NCI-H2081 treated with DMSO at 0.1 percent for 48 hours (cell line): ENCODE data around the gene SCFD2.
"Not testable (repeated sequence)": the region's sequence is repeated elsewhere in the genome, so short reads cannot be mapped to it uniquely, and the experiment has no call there.

Experiments
- DNase-seq: peaks from one replicate; lab custom pipeline; 2025; lab: John Stamatoyannopoulos, UW

Gene SCFD2

DNA sequence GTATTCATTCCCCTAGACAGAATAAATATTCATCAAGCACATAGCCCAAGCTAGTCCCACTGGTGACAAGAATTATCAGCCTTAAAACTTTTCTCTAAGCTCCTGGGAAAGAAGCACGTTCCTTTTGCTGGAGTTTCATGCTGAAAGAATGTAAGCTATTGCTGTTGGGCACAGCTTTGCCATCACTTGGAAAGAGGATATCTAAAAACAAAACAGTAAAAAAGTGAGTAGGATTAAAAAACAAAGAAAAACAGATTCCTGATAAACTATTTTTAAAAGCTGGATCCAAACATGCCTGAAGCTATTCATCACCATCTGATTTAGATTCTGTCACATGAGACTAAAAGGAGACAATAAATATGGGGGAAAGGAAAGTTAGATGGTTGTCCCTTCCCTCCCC is 176.8 kb downstream of the SCFD2 start:
- DNase-seq, result no peak

DNA sequence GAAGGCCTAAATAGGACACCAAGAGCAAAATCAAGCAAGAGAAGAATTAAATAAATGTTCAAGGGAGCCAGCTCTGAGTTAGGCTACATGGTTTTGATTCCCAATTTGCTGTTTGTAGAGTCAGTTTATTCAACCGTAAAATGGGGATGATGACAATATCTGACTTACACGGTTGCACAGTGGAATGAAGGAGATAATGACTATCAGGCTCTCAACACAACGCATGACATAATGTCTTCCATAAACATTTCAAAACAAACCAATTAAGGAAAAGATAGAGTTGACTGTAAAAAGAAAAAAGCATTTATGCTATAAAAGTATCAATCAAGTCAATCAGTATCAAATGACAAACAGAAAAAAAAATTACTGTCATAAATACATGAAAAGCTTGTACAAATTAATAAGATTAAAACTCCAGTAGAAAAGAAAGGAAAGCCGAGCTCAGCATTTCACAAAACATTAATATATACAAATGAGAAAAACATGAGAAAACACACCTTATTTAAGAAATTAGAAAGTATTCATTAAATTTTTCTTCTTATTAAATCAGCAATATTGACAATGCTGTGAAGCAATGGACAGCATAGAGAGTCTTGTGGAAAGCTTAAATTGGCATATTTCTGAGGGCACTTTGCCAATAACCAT is 179.0 kb downstream of the SCFD2 start:
- DNase-seq, result no peak

DNA sequence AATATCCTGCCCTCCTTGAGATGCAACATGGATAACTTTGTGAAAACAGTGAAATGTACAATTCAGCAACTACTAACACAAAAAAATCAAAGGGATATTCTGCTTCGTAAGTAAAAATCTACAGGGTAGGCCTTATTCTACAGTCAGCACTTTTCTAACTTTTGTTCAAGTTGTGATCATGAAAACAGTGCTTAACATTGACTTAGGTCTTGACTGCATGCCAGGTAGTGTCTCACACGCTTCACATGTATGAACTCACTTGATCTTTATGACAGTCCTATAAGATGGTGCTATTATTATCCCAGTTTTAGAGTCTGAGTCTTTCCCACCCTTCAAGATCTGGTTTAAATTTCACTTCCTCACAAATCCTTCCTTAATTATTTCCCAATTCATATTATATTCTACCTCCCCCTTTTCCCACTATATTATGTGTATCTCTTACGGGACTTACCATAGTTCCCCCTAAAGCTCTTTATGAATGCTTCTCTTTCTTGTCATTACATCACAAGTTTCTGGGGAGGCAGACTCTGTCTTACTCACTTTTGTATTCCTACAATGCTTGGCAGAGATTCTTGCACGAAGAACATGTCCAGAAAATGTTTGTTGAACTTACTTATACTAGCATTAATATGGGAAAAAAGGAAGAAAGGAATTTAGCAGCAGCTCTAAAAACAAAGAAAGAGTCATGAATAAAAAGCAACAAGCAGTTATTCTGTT is 179.8 kb downstream of the SCFD2 start:
- no peak for DNase-seq

DNA sequence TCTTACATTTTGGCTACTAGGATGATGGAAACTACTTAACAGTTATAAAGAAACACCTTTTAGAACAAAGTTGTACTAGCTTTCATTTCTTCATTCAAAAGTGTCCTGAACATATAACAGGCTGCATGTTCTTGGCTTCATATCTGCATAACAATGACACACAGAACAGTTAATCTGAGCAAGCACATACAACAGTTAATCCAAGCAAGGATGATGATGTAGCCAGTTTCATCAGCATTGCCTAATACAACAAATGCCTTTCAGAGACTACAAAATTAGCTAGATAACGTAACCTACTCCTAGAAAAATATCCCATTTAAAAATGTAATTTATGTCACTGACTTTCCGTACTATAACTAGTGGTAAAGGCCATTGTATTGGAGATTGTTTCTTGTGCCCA is 182.1 kb downstream of the SCFD2 start:
- no peak for DNase-seq

DNA sequence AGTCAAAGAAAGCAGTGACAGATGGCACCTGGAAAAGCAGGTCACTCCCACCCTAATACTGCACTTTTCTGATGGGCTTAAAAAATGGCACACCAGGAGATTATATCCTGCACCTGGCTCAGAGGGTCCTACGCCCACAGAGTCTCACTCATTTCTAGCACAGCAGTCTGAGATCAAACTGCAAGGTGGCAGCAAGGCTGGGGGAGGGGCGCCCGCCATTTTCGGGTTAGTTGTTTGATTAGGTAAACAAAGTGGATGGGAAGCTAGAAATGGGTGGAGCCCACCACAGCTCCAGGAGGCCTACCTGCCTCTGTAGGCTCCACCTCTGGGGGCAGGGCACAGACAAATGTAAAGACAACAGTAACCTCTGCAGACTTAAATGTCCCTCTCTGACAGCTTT is 188.1 kb downstream of the SCFD2 start:
- not testable (repeated sequence) for DNase-seq

DNA sequence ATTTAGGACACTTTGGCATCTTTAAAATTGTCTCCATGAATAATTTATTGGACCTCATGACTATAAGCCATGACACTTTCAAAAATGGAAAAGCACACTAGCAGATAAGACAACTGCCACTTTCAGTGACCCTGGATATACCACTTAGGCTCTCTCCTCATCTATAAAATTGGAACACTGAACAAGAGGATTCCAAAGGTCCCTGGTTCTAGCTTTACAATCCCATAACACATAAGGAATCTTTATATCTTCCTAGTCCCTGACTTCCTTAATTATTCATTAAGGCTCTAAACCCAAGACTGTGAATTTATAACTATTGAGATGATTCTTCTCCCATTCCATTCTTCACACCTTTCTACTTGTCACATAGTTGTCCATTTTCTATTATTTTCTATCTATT is 190.2 kb downstream of the SCFD2 start:
- DNase-seq, result no peak

DNA sequence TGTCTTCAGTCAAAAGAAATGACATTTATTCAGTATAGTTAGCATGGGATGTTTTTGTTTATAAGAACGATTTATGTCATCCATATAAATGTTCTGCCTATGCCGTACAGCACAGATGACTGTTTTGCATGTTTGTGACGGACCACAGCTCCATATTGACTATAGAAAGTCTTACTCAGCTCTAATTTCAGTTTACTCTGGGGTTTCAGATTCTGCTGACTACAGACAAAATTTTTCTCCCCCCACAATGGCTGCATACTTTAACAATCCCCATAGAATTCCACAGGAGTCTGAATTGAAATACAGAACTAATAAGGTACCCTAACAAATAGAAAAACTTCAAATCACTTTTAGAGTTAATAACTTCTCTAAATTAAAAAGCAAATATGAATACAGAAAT is 191.0 kb downstream of the SCFD2 start:
- DNase-seq, result no peak

DNA sequence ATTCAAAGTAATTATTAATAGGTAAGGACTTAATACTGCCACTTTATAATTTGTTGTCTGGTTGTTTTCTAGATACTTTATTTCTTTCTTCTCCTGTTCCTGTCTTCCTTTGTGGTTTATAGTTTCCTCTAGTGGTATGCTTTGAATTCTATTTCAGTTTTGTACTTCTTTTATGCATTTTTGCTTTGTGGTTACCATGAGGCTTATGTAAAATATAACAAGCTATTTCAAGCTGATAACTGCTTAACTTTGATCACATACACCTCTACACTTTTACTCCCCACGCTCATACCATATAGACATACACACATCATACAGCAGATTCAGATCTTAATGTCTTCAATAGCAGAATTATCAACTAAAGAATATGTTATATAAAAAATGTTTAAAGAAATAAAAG is 192.3 kb downstream of the SCFD2 start:
- no peak for DNase-seq

DNA sequence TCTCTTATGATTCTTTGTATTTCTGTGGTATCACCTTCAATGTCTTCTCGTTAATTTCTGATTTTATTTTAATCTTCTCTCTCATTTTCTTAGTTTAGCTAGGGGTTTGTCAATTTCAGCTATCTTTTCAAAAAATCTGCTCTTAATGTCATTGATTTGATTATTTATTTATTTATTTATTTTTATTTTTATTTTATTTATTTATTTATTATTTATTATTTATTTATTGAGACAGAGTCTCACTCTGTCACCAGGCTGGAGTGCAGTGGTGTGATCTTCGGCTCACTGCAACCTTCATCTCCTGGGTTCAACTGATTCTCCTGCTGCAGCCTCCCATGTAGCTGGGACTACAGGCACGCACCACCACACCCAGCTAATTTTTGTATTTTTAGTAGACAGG is 194.1 kb downstream of the SCFD2 start:
- DNase-seq, result no peak

DNA sequence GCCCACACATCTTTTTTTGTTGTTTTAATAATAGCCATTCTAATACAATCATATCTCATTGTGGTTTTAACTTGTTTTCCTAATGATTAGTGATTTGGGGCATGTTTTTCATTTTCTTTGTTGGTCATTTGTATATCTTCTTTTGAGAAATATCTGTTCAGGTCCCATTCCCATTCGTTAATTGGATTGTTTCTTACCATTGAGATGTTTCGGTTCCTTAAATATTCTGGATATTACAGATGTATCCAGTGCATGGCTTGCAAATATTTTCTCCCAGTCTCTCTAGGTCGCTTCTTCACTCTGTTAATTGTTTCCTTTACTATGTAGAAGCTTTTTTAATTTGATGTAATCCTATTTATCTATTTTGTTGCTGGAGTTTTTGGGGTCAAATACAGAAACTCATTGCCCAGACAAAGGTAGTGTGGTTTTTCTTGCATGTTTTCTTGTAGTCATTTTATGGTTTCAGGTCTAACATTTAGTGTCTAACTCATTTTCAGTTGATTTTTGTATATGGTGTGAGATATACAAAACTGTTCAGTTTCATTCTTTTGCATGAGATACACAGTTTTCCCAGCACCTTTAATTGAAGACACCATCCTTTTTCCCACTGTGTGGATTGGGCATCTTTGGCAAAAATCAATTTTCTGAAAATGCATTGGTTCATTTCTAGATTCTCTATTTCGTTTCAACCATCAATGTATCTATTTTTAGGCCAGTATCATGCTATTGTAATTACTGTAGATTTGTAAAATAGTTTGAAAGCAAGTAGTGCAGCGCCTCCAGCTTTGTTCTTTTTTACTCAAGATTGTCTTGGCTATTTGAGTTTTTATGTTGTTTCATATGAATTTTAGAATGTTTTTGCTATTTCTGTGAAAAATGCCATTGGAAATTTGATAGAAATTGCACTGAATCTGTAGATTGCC is 195.9 kb downstream of the SCFD2 start:
- DNase-seq, result no peak

DNA sequence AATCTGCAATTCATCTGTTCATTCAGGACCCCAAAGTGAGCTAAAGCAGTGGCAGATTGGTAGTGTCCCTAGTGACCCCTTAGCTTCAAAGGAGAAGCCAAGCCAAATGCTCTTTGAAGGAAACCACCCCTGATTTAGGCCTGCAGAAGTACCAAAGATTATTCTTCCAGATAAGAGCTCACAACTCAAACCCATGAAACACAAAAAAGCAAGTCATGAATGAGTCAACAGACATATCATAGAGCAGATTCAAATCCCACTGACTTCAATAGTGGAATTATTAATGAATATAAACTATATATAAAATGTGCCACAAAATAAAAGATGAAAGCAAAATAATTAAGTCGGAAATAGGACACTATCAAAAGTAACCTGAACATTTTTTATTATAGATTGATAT is 197.6 kb downstream of the SCFD2 start:
- DNase-seq, result no peak

DNA sequence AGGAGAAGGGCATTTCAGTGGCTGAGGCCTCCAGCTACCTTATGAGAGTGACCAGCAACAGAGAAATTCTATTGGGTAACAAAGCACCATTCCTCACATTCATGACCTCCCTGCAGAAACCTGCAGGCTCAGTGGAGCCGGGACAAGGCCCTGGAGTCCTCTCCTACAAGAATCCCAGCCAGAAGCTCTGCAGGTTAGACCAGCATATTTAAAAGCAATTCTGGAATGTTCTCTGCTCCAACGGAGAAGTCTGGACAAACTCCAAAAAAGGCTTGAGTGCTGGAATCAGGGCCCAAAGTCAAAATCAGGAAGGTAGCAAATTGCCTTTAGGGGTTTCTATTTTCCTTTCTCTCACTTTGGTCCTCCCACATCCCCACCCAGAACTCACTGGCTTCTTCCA is 202.9 kb downstream of the SCFD2 start:
- no peak for DNase-seq

DNA sequence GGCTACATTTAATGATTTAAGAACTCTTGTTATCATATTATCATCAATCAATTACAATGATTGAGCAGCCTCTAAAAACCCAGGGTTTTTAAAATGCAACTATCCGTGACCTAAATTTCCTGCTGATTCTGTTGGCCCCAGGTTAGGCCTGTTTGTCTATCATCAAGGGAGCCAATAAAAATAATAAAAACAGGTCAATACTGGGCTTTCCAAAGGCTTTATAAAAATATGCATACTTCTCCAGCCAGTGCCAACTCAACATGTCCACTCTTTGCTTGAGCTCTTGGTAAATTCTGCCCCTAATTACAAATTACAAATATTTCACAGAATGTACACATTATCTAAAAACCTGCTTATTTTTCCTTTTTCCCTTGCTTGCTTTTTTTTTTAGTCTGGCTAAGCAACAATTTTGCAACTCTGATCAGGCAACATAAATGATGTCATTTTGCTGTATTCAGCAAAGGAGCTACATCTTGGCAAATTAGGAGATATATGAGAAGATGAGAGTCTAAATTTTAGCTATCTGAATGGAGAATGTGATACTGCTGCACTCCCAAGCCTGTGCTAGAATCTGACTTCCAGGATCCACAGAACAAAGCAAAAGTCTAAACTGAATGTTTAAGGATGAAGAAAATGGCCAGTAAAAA is 204.0 kb downstream of the SCFD2 start:
- DNase-seq, result no peak

DNA sequence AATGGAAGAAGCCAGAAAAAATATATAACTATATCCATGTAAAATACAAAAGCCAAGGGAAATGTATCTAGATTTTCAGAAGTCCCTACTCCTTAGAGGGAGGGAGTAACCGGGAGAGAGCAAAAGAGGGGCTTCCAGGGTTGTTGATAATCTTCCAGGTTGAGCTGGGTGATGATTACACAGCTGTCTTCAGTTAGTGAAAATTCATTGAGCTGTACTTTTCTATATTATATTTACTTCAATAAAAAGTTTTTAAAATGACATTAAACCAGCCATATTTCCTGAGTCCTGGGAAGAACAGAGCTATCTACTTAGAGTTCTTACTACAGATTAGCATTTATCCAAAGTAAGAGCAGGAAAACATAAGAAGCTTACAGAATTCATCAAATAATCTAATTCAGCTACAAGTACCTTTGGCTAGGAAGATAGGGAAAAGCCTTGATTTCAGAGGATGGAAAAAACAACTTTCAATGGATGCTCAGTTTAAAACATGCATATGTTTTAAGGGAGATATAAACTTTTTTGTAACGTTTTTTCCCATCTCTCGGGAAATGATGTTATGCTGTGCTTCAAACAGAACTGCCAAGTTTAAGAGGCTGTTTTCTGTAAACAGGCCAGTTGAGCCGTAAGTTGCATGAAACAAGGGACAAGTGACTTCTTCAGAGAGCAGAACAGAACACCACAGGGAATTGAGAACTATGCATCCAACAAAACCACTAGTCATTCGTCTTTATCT is 204.6 kb downstream of the SCFD2 start:
- no peak for DNase-seq

DNA sequence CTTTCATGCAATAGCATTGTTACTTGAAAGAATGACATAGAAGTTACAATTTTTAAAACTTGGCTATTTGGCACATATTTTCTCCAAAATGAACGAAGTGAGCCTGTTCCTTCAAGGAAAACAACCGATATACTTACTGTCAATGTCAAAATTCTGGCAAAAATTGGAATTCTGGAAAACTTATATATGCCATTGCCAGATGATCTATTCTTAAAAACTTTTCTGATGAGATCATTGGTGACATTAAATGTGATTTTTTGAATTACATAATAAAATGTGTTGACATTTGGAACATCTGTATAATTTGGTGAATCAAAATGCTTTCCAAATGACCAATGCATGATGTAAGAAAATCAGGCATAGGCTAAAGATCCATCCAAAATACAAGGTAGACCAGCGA is 209.0 kb downstream of the SCFD2 start:
- DNase-seq, result no peak

DNA sequence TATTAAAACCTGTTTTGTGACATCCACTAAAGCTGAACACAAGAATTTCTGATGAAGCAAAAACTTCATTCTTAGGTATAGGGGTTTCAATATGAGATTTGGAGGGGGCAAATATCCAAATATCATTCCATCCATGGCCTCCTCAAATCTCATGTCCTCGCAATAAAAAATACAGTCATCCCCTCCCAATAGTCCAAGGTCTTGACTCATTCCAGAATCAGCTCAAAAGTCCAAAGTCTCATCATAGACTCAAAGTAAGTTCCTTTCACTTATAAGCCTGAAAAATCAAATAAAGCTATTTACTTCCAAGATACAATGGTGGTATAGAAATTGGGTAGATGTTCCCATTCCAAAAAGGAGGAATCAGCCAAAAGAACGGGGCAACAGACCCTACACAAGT is 213.4 kb downstream of the SCFD2 start:
- DNase-seq, result no peak

DNA sequence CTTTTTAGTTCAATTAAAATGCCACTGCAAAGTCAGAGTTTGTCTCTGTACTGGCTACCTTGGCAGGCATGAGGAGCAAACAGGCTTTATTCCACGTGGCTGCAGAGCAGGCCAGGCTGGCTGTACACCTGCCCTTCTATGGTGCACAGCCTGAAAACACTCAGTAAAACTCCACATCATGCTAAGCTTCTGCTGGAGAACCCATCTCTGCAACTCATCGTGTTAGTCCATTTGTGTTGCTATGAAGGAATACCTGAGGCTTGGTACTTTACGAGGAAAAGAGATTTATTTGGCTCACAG is 214.4 kb downstream of the SCFD2 start:
- DNase-seq, result no peak

DNA sequence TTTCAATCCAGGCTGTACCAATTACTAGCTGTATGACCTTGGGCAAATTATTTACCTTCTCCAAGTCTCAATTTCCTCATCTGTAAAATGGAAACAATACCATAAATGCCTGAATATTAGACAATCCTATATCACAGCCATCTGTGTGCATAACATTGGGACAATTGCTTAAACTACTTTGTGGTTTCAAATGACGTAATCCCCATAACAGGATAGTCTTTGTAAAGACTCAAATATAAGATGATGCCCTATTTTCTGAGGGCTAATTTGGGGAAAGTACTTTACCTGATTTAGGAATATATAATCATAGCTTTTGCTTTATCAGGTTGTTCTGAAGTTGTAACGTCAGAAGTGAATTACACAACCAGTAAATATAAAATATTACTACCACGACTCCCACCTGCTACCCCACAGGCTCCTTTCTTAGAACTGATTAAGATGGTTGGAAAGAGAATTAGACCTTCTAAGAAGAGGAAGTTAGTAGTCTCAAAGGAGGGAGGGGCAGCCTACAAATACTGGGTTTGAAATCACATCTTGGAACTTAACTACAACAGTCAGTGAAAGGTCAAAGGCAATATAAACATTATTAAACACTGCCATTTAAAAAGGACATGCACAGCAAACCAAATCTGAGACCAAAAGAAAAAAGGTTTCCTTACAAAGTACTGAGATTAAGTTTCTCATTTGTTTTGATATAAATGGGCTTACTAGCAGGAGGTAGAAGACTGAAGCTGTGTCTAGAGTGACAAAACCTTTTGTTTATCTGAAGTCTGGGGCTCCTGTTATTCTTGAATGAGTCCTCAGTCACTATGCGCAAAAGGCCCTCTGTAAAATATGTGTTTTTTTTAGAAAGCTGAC is 215.0 kb downstream of the SCFD2 start:
- DNase-seq, result no peak

DNA sequence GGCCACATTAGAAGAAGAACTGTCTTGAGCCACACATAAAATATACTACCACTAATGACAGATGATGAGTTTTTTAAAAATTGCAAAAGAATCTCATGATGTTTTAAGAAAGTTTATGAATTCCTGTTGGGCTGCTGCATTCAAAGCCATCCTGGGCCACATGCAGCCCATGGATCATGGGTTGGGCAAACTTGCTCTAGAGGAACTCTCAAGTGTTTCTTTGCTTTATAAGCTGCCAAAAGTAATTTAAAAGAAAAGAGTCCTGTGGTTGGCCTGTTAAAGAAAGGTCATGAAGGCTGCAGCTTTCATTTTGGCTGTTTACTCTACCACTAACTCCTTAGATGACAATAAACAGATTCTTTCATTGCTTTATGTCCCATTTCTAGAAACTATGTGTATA is 218.2 kb downstream of the SCFD2 start:
- DNase-seq, result no peak

DNA sequence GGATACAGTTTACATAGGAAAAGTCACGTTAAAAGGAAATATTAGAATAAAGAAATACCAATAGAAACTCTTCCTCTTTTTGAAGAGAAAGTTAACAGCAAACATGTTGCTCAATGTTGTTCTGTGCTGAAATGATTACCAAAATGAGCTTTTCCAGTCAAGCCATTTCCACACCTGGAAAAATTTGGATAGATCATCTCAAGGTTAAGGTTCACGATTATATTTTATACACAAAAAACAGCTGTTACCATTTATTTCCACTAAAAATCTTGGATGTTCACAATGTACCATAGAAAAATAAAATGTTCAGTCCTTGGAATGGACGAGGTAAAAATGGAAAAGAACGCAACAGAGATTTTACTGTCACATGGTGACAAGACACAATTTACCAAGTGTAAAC is 218.7 kb downstream of the SCFD2 start:
- DNase-seq, result no peak

DNA sequence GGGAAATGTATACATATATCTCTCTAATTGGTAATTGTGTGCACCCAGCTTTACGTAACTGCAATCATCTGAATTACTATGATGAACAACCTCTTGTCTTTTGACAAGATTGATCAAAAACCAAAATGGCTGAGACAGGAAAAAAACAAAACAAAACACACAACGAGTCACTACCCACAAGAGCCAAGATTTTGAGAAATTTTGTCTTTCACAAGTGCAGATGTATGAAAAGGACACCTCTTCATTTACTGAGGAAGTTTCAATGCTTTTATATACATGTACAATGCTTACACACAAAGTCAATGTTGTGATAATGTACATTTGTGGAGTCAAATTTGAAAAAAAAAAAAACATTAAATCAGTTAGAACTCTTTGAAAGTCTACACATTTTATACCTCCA is 224.6 kb downstream of the SCFD2 start:
- no peak for DNase-seq
